Osteoblast (primary cell): ENCODE results near the gene PTPRN2. TPM values are rescaled to one million over a fixed set of nuclear protein-coding genes. Genes with fewer than 3 reads are reported as not detected.
"Not testable (repeated sequence)": the region's sequence is repeated elsewhere in the genome, so short reads cannot be mapped to it uniquely, and the experiment has no call there.

Experiments used
- DNase-seq: peaks from one replicate; pipeline ENCODE4 v3.0.0; 2011; ENCODE audit warnings: low spot score, mixed read lengths; ENCODE audit not compliant: insufficient read length; ENCODE audit errors: missing footprints
- H2AFZ ChIP-seq: 2 replicates; pipeline ENCODE4 v1.6.0; 2011; ENCODE audit warnings: mild to moderate bottlenecking, low read length
- H3K27ac ChIP-seq: 2 replicates; pipeline ENCODE4 v1.5.1; 2011; ENCODE audit warnings: mild to moderate bottlenecking, low read depth, low read length, moderate library complexity
- H3K27me3 ChIP-seq: 2 replicates; pipeline ENCODE4 v1.6.0; 2012; ENCODE audit warnings: mild to moderate bottlenecking, control low read depth, inconsistent platforms, low read length, moderate library complexity; ENCODE audit not compliant: insufficient read depth
- H3K36me3 ChIP-seq: 2 replicates; pipeline ENCODE4 v1.5.1; 2011; ENCODE audit warnings: mild to moderate bottlenecking, low read length, control low read depth, moderate library complexity; ENCODE audit not compliant: insufficient read depth
- H3K4me1 ChIP-seq: 2 replicates; pipeline ENCODE4 v1.5.1; 2011; ENCODE audit warnings: mild to moderate bottlenecking, low read length, control low read depth, moderate library complexity; ENCODE audit not compliant: insufficient read depth
- H3K4me2 ChIP-seq: 2 replicates; pipeline ENCODE4 v1.6.0; 2011; ENCODE audit warnings: mild to moderate bottlenecking, low read length; ENCODE audit not compliant: insufficient read depth
- H3K4me3 ChIP-seq: fragments of 200-600 bp; sonication (generic); 3 replicates; pipeline ENCODE4 v1.5.1; 2012; ENCODE audit warnings: mild to moderate bottlenecking, low read length, inconsistent platforms; ENCODE audit not compliant: insufficient read depth
- H3K79me2 ChIP-seq: 2 replicates; pipeline ENCODE4 v1.6.0; 2012; ENCODE audit warnings: mild to moderate bottlenecking, low read length, control low read depth, inconsistent platforms; ENCODE audit not compliant: insufficient read depth
- H3K9me3 ChIP-seq: 2 replicates; pipeline ENCODE4 v1.5.1; 2011; ENCODE audit warnings: low read depth, low read length, control low read depth
- H4K20me1 ChIP-seq: 2 replicates; pipeline ENCODE4 v1.6.0; 2012; ENCODE audit warnings: mild to moderate bottlenecking, low read length, control low read depth; ENCODE audit not compliant: insufficient read depth
- CTCF ChIP-seq: IDR thresholded peaks from 2 replicates; pipeline ENCODE4 v1.5.1; 2011; ENCODE audit warnings: mild to moderate bottlenecking, low read depth, low read length, moderate library complexity; ENCODE audit errors: extremely low read depth
- total RNA-seq: library from RNA; depleted of rRNA; stranded (reverse); fragments of >200 nt; gene quantifications from 2 replicates; pipeline ENCODE4 v1.2.3, GENCODE V29; 2012

Gene PTPRN2
- total RNA-seq, 1 donor, result 0.36 TPM

GRCh38 chr7:158458096-158458495 lies 129.5 kb downstream of the PTPRN2 start:
- H3K79me2 ChIP-seq, result no peaks in the 10 kb centered on the region
- no peak for TF ChIP-seq CTCF
- H3K27ac ChIP-seq, result no peak overlapping the region
- H3K4me2 ChIP-seq, result no peak overlapping the region
- peaks cover 2% of the 10 kb centered on the region for H3K9me3 ChIP-seq
- no peaks in the 10 kb centered on the region for H3K27me3 ChIP-seq
- H3K4me3 ChIP-seq, result no peak overlapping the region
- no peaks in the 10 kb centered on the region for H3K36me3 ChIP-seq
- no peak for DNase-seq
- H2AFZ ChIP-seq, result no peak overlapping the region
- H3K4me1 ChIP-seq, result no peaks in the 10 kb centered on the region
- H4K20me1 ChIP-seq, result no peaks in the 10 kb centered on the region

GRCh38 chr7:158457586-158457985 lies 130.0 kb downstream of the PTPRN2 start:
- H3K4me1 ChIP-seq, result not testable (repeated sequence)

GRCh38 chr7:158454631-158455030 lies 133.0 kb downstream of the PTPRN2 start:
- Histone ChIP-seq H3K9me3 (peaks cover 2% of the 10 kb centered on the region), H3K36me3 (no peaks in the 10 kb centered on the region)

More at GRCh38 chr7:158457586-158457985, 130.0 kb downstream of the PTPRN2 start:
- DNase-seq, H4K20me1 ChIP-seq, H3K9me3 ChIP-seq, H3K4me3 ChIP-seq, H3K4me2 ChIP-seq, H3K36me3 ChIP-seq, H3K79me2 ChIP-seq, H3K27me3 ChIP-seq, H2AFZ ChIP-seq, H3K27ac ChIP-seq: not testable (repeated sequence)

GRCh38 chr7:158453663-158454062 lies 134.0 kb downstream of the PTPRN2 start:
- Histone ChIP-seq H3K27ac (no peak overlapping the region), H3K36me3 (no peaks in the 10 kb centered on the region), H2AFZ (no peak overlapping the region), H3K27me3 (no peaks in the 10 kb centered on the region), H3K9me3 (peaks cover 2% of the 10 kb centered on the region), H3K4me3 (no peak overlapping the region), H3K4me1 (no peaks in the 10 kb centered on the region), H4K20me1 (no peaks in the 10 kb centered on the region), H3K79me2 (no peaks in the 10 kb centered on the region), H3K4me2 (no peak overlapping the region)
- no peak for DNase-seq
- TF ChIP-seq CTCF, result no peak

More at GRCh38 chr7:158454631-158455030, 133.0 kb downstream of the PTPRN2 start:
- Histone ChIP-seq H3K79me2 (no peaks in the 10 kb centered on the region), H3K27me3 (no peaks in the 10 kb centered on the region), H3K4me1 (no peaks in the 10 kb centered on the region), H3K27ac (no peak overlapping the region), H3K4me2 (no peak overlapping the region), H4K20me1 (no peaks in the 10 kb centered on the region), H2AFZ (no peak overlapping the region), H3K4me3 (no peak overlapping the region)
- TF ChIP-seq CTCF, result no peak
- peak; percentile 14 for DNase-seq

GRCh38 chr7:158452331-158452730 lies 135.3 kb downstream of the PTPRN2 start:
- no peak overlapping the region for H3K27ac ChIP-seq
- no peak for DNase-seq
- no peak overlapping the region for H3K4me2 ChIP-seq
- H3K4me1 ChIP-seq, result no peaks in the 10 kb centered on the region
- no peak overlapping the region for H3K4me3 ChIP-seq
- no peaks in the 10 kb centered on the region for H3K79me2 ChIP-seq
- no peaks in the 10 kb centered on the region for H3K36me3 ChIP-seq
- no peak overlapping the region for H2AFZ ChIP-seq
- no peaks in the 10 kb centered on the region for H4K20me1 ChIP-seq
- no peak for TF ChIP-seq CTCF
- H3K27me3 ChIP-seq, result no peaks in the 10 kb centered on the region
- H3K9me3 ChIP-seq, result peaks cover 2% of the 10 kb centered on the region
